ENCODE data around the gene UVSSA. TPM values are rescaled to one million over a fixed set of nuclear protein-coding genes. Genes with fewer than 3 reads are reported as not detected.
"Not testable (repeated sequence)": the region's sequence is repeated elsewhere in the genome, so short reads cannot be mapped to it uniquely, and the experiment has no call there.

Gene UVSSA
- polyA plus RNA-seq, 1 experiment, result 5.8 TPM

DNA sequence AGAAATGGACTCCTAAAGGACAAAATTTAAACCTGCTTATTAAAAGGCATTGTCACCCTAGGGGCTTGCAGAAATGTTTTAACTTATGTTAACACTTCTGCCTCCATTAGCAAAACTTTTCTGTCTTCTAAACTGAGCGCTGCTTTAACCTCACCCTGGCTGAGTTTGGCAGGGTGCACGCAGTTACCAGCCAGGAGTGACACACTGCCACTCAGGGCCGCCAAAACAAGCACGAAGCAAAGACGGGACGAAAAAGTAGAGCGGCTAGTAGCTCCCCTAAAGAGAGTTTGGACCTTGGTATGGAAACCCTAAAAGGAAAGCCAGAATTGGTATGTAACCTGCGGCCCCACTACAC lies 23.8 kb upstream of the UVSSA start:
- ChIA-PET CTCF (no interaction called here), POLR2A (no interaction called here)
- Histone ChIP-seq H3K27me3 (ENCODE audit: control insufficient read depth, insufficient read depth, low read length) (no peaks in the 10 kb centered on the region), H3K36me3 (ENCODE audit: control insufficient read depth, insufficient read depth, low read length) (peaks cover 45% of the 10 kb centered on the region), H3K4me3 (ENCODE audit: low read depth, low read length) (no peak overlapping the region)
- no peak for DNase-seq (ENCODE audit: low read depth)
- TF ChIP-seq, protein P1, sequence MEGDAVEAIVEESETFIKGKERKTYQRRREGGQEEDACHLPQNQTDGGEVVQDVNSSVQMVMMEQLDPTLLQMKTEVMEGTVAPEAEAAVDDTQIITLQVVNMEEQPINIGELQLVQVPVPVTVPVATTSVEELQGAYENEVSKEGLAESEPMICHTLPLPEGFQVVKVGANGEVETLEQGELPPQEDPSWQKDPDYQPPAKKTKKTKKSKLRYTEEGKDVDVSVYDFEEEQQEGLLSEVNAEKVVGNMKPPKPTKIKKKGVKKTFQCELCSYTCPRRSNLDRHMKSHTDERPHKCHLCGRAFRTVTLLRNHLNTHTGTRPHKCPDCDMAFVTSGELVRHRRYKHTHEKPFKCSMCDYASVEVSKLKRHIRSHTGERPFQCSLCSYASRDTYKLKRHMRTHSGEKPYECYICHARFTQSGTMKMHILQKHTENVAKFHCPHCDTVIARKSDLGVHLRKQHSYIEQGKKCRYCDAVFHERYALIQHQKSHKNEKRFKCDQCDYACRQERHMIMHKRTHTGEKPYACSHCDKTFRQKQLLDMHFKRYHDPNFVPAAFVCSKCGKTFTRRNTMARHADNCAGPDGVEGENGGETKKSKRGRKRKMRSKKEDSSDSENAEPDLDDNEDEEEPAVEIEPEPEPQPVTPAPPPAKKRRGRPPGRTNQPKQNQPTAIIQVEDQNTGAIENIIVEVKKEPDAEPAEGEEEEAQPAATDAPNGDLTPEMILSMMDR (IDR thresholded peaks at IDR 0.05; ENCODE audit: insufficient read depth, low read depth, low read length), result no peak

DNA sequence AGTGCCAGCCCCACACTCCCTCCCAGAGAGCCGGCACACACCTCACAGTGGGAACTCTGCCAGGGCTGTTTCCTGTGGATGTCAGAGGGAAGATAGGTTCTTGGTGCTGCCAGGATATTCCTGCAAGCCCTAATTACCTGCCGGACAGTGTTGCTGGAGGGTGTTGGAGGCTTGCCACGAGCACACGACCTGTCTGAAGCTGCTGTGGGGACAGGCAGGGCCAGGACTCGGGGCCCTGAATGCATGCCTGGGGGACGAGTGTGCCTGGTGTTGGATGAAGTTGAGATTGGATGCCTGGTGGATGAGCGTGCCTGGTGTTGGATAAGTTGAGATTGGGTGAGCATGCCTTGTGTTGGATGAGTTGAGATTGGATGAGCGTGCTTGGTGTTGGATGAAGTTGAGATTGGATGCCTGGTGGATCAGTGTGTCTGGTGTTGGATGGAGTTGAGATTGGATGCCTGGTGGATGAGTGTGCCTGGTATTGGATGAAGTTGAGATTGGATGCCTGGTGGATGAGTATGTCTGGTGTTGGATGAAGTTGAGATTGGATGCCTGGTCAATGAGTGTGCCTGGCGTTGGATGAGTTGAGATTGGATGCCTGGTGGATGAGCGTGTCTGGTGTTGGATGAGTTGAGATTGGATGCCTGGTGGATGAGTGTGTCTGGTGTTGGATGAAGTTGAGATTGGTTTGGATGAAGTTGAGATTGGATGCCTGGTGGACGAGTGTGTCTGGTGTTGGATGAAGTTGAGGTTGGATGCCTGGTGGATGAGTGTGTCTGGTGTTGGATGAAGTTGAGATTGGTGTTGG lies 23.2 kb upstream of the UVSSA start:
- ChIA-PET CTCF (no interaction called here), POLR2A (no interaction called here)
- Histone ChIP-seq H3K27me3 (ENCODE audit: control insufficient read depth, insufficient read depth, low read length) (no peaks in the 10 kb centered on the region), H3K36me3 (ENCODE audit: control insufficient read depth, insufficient read depth, low read length) (peaks cover 48% of the 10 kb centered on the region), H3K4me3 (ENCODE audit: low read depth, low read length) (no peak overlapping the region)
- DNase-seq (ENCODE audit: low read depth), result peak; percentile 57
- TF ChIP-seq, protein P1 (IDR thresholded peaks at IDR 0.05; ENCODE audit: insufficient read depth, low read depth, low read length), result no peak

DNA sequence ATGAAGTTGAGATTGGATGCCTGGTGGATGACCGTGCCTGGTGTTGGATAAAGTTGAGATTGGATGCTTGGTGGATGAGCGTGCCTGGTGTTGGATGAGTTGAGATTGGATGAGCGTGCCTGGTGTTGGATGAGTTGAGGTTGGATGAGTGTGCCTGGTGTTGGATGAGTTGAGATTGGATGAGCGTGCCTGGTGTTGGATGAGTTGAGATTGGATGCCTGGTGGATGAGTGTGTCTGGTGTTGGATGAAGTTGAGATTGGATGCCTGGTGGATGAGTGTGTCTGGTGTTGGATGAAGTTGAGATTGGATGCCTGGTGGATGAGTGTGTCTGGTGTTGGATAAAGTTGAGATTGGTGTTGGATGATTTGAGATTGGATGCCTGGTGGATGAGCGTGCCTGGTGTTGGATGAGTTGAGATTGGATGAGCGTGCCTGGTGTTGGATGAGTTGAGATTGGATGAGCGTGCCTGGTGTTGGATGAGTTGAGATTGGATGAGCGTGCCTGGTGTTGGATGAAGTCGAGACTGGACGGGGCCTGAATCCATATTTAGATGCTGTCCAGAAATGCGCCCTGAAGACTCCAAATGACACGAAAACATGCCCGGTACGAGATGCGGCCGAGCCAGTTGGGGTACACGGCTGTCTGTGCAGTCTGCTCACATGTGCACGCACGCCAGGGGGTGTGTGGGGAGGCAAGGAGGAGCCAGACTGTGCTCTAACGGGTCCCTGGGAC lies 22.4 kb upstream of the UVSSA start:
- DNase-seq (ENCODE audit: low read depth), result not testable (repeated sequence)

DNA sequence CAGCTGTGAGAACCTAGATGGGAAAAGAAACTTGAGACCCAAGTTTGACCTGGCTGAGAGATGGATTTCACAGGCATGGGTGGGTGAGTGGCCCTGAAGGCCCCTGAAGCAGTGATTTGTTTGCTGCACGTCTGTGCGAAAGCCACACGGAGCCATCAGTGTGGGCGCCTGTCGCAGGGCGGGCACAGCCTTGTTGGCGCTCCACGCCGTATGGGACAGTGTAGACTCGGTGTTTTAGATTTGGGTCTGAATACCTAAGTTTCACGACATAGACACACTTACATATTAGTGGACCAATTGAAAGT lies 21.9 kb upstream of the UVSSA start:
- CTCF ChIA-PET, result no interaction called here
- H3K36me3 ChIP-seq (ENCODE audit: control insufficient read depth, insufficient read depth, low read length), result peaks cover 48% of the 10 kb centered on the region
- TF ChIP-seq, protein P1 (IDR thresholded peaks at IDR 0.05; ENCODE audit: insufficient read depth, low read depth, low read length), result no peak

More for the DNA sequence above, 22.4 kb upstream of the UVSSA start:
- H3K27me3 ChIP-seq (ENCODE audit: control insufficient read depth, insufficient read depth, low read length); CTCF ChIA-PET; POLR2A ChIA-PET; H3K4me3 ChIP-seq (ENCODE audit: low read depth, low read length): not testable (repeated sequence)
- H3K36me3 ChIP-seq (ENCODE audit: control insufficient read depth, insufficient read depth, low read length), result peaks cover 46% of the 10 kb centered on the region

DNA sequence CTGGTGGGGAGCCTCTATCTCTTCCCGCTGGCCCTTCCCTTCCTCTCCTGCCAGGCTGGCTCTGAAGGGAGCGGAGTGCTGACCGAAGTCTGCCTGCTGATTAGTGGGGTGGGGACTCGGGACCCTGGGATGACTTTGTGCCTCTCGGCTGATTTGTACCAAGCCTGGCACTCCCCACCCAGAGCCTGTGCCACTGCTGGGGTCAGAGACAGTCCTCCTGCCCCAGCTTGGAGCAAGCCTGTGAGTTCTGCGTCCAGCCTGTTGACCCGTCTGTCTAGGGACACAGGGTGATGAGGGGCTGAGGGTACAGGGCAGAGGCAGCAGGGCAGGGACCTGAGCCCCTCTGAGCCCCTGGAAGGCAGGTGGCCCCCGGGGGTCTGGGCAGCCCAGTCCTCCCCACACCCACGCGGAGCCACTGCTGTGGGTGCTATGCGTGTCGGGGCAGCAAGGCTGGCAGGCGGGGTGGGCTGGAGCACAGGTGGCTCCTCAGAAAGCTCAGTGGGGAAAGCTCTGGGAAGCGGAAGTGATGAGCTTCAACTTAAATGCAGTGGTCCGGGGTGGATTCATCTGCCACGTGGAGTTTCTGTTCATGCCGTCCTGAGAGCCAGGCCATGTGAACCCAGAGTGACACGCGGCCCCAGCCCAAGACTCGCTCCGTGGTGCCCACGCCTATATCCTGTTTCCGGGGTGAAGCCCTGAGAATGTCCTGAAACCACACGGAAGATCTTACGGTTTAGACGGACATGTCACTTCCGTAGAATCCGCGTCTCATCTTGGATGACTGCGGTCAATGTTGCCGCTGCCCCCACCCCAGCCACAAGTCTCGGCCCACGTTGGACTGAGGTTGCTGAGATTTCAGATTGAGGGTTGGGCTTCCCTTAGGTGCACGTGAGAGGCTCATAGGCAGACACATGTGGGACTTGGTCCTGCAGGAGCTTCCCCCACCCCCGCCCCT lies 21.1 kb upstream of the UVSSA start:
- ChIA-PET CTCF (no interaction called here), POLR2A (no interaction called here)
- H3K4me3 ChIP-seq (ENCODE audit: low read depth, low read length), result no peak overlapping the region
- H3K36me3 ChIP-seq (ENCODE audit: control insufficient read depth, insufficient read depth, low read length), result peaks cover 48% of the 10 kb centered on the region
- H3K27me3 ChIP-seq (ENCODE audit: control insufficient read depth, insufficient read depth, low read length), result no peaks in the 10 kb centered on the region
- TF ChIP-seq, protein P1 (IDR thresholded peaks at IDR 0.05; ENCODE audit: insufficient read depth, low read depth, low read length), result no peak
- DNase-seq (ENCODE audit: low read depth), result no peak

More for the DNA sequence above, 21.9 kb upstream of the UVSSA start:
- POLR2A ChIA-PET, result no interaction called here
- no peaks in the 10 kb centered on the region for H3K27me3 ChIP-seq (ENCODE audit: control insufficient read depth, insufficient read depth, low read length)
- DNase-seq (ENCODE audit: low read depth), result no peak
- H3K4me3 ChIP-seq (ENCODE audit: low read depth, low read length), result no peak overlapping the region
